K562 treated with DMSO at 1 percent for 48 hours (cell line): ENCODE results near the gene GRHPR. TPM values are rescaled to one million over a fixed set of nuclear protein-coding genes. Genes with fewer than 3 reads are reported as not detected.

Source experiments
- total RNA-seq: library from RNA; unstranded; fragments of 300-600 nt; gene quantifications from 2 replicates; pipeline ENCODE4 v1.2.3, GENCODE V29; 2022; ENCODE audit warnings: low replicate concordance; ENCODE audit errors: extremely low read depth

The GRHPR gene
- total RNA-seq = not detected in 2 replicates

GRCh38 chr9:37422289-37423104 lies at the start of gene GRHPR:
Gene GRHPR (plus strand): TSS chr9:37422696. CDS start chr9:37422751, 55 bp downstream.

GRCh38 chr9:37465249-37466036 lies 42.9 kb downstream of the GRHPR start, which contains the start of gene ZBTB5:
Gene ZBTB5 (minus strand): TSS chr9:37465450. CDS start chr9:37442551, 22,899 bp downstream.

GRCh38 chr9:37485389-37486255 lies 63.1 kb downstream of the GRHPR start, which contains the start of gene POLR1E:
Gene POLR1E (plus strand): TSS chr9:37485948. CDS start chr9:37486048, 100 bp downstream.

Other genes starting within 250 kb of the GRHPR start
- gene ZBTB5, start 42.8 kb downstream of the GRHPR start, total RNA-seq = not detected in 2 replicates
- not detected in 2 replicates for gene POLR1E, start 63.3 kb downstream of the GRHPR start, total RNA-seq
- gene FBXO10, start 153.7 kb downstream of the GRHPR start, total RNA-seq = not detected in 2 replicates
- gene TOMM5, start 169.9 kb downstream of the GRHPR start, total RNA-seq = not detected in 2 replicates
- gene FRMPD1, start 228.3 kb downstream of the GRHPR start, total RNA-seq = not detected in 2 replicates